Hindlimb muscle (tissue), 1 donor: ENCODE data around the gene CGRRF1. TPM values are rescaled to one million over a fixed set of nuclear protein-coding genes. Genes with fewer than 3 reads are reported as not detected.

ENCODE experiments used
- DNase-seq: peaks from one replicate; pipeline ENCODE4 v3.0.0-alpha.2; 2013
- polyA plus RNA-seq: library from polyadenylated mRNA; unstranded; fragments of 120-200 nt; gene quantifications from one replicate; pipeline ENCODE4 v1.2.1, GENCODE V29; 2013; ENCODE audit not compliant: insufficient read length

CGRRF1 gene
- polyA plus RNA-seq = 14.9 TPM

- peak; percentile 98 for DNase-seq
Observed at GRCh38 chr14:54509546-54510501, at the start of gene CGRRF1. Gene CGRRF1, plus strand, starts transcription at chr14:54509906. Its CDS starts 54 bp downstream, at chr14:54509960.

- DNase-seq = no peak
Observed at GRCh38 chr14:54462048-54462447, 47.7 kb upstream of the CGRRF1 start.

GRCh38 chr14:54465654-54466053, 44.1 kb upstream of the CGRRF1 start:
- no peak for DNase-seq

- DNase-seq = no peak
Observed at GRCh38 chr14:54467280-54467679, 42.4 kb upstream of the CGRRF1 start.

- no peak for DNase-seq
Observed at GRCh38 chr14:54470701-54471100, 39.0 kb upstream of the CGRRF1 start.

- no peak for DNase-seq
Observed at GRCh38 chr14:54471641-54472040, 38.1 kb upstream of the CGRRF1 start.

- DNase-seq = no peak
Observed at GRCh38 chr14:54472315-54472714, 37.4 kb upstream of the CGRRF1 start.

- DNase-seq = no peak
Observed at GRCh38 chr14:54474232-54474793, 35.4 kb upstream of the CGRRF1 start.

- DNase-seq = no peak
Observed at GRCh38 chr14:54475187-54475899, 34.4 kb upstream of the CGRRF1 start.

- DNase-seq = no peak
Observed at GRCh38 chr14:54475911-54476310, 33.8 kb upstream of the CGRRF1 start.

- DNase-seq = no peak
Observed at GRCh38 chr14:54478636-54479215, 31.0 kb upstream of the CGRRF1 start.

- no peak for DNase-seq
Observed at GRCh38 chr14:54480830-54481562, 28.7 kb upstream of the CGRRF1 start.

GRCh38 chr14:54481695-54482094, 28.0 kb upstream of the CGRRF1 start:
- no peak for DNase-seq

GRCh38 chr14:54483073-54483745, 26.5 kb upstream of the CGRRF1 start:
- DNase-seq = no peak

GRCh38 chr14:54483846-54484245, 25.9 kb upstream of the CGRRF1 start:
- DNase-seq = no peak

- no peak for DNase-seq
Observed at GRCh38 chr14:54486685-54487084, 23.0 kb upstream of the CGRRF1 start.

- no peak for DNase-seq
Observed at GRCh38 chr14:54487771-54488170, 21.9 kb upstream of the CGRRF1 start.

GRCh38 chr14:54488318-54488645, 21.4 kb upstream of the CGRRF1 start:
- peak; percentile 19 for DNase-seq

- peak; percentile 94 for DNase-seq
Observed at GRCh38 chr14:54488646-54489317, 20.9 kb upstream of the CGRRF1 start, which contains the start of gene GMFB. Gene GMFB, minus strand, starts transcription at chr14:54488980. Its CDS starts 53 bp downstream, at chr14:54488927.

- no peak for DNase-seq
Observed at GRCh38 chr14:54489318-54489683, 20.4 kb upstream of the CGRRF1 start.
